ENCODE data around the gene CHPF. TPM values are rescaled to one million over a fixed set of nuclear protein-coding genes. Genes with fewer than 3 reads are reported as not detected.
A peak's percentile ranks its signal among the peaks of the same experiment; 100 is the strongest.

CHPF gene
- total RNA-seq, 4 donors from 2014 or later: 44.4 to 67.8 (median 58.4) TPM

DNA sequence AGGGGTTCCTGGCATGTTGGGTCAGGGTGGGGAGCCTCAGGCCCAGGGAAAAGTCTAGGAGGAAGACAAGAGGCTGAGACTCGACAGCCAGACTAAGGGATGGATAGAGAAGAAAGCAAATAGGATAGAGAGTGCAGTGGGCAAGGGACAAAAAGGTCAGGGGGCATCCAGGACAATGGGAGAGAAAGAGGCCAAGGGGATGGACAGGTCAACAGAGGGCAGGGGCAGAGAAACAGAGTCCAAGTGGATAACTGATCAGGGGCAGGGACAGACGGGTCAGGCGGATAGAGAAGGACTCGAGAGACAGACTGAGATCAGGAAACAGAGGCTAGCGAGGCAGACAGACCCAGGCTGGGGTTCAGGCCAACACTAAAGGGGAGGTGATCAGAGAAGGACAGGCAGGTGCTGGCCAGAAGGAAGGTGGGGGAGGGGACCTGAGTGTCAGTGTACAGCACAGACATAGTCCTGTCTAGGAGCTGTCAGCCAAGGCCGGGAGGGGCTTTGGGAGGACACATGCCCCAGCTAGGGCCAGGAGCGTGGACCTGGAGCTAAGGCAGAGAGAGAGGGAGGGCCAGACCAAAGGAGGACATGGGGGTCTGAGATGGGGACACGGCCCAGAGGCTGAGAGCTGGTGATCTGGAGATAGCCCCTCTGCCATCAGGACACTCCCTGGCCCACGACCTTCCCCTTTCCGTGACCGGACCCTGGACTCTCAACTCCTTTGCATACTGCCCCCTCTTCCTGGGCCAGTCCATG, 17.1 kb downstream of the CHPF start:
- 71% methylated on average over 10 of the region's 11 CpGs for WGBS
- Histone ChIP-seq H3K9me3 (no peaks in the 10 kb centered on the region), H3K4me3 (no peak overlapping the region), H3K36me3 (no peaks in the 10 kb centered on the region), H3K4me1 (peaks cover 28 to 41% (median 35%) of the 10 kb centered on the region in 4 donors), H3K27me3 (peaks cover 0 to 60% (median 3%) of the 10 kb centered on the region in 4 donors), H3K27ac (replicated peaks in 1 of 4) (no peak overlapping the region)
- intact Hi-C loops (cut with DNase I): no loop called here
- DNase-seq (ENCODE audit: extremely low spot score): no peak
- no peak for TF ChIP-seq POLR2A (IDR thresholded peaks at IDR 0.05; ENCODE audit: low read depth)
- TF ChIP-seq POLR2AphosphoS5 (IDR thresholded peaks at IDR 0.05): no peak
- no peak for TF ChIP-seq EP300 (IDR thresholded peaks at IDR 0.05)
- TF ChIP-seq, protein P1, sequence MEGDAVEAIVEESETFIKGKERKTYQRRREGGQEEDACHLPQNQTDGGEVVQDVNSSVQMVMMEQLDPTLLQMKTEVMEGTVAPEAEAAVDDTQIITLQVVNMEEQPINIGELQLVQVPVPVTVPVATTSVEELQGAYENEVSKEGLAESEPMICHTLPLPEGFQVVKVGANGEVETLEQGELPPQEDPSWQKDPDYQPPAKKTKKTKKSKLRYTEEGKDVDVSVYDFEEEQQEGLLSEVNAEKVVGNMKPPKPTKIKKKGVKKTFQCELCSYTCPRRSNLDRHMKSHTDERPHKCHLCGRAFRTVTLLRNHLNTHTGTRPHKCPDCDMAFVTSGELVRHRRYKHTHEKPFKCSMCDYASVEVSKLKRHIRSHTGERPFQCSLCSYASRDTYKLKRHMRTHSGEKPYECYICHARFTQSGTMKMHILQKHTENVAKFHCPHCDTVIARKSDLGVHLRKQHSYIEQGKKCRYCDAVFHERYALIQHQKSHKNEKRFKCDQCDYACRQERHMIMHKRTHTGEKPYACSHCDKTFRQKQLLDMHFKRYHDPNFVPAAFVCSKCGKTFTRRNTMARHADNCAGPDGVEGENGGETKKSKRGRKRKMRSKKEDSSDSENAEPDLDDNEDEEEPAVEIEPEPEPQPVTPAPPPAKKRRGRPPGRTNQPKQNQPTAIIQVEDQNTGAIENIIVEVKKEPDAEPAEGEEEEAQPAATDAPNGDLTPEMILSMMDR (IDR thresholded peaks at IDR 0.05): no peak

DNA sequence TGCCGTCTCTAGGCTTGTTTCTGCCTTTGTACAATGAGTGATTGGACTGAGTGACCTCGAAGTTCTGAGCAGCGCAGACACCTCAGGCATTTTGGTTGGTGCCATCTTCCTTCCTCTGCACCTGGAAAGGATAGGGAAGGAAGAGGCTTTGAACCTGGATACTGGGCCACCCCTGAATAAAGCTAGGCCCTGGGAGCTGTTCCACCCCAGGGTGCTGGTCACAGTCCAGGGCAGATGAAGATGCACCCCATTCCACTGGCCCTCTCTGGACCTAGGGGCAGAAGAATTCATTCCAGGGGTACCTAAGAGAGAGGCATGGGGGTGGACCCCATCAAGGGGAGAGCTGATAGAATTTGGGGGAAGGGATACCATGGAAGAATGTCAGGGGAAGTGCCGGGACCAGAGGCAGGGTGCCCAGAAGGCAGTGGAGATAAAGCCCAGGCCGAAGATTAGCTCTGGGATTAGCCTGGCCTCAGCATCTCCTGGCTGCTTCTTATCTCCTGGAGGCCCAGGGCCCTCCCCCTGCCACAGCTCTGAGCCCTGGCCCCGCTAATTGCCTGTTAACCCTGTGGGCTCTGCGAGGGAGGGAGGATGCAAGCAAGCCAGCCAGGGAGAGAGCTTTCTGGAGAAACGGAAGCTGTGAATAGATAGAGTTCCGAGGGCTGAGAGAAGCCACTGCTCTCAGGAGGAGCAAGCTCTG, 17.9 kb downstream of the CHPF start:
- 66% methylated on average over 9 of the region's 9 CpGs for WGBS
- Histone ChIP-seq H3K27ac (replicated peaks in 1 of 4) (no peak overlapping the region), H3K9me3 (no peaks in the 10 kb centered on the region), H3K4me3 (no peak overlapping the region), H3K4me1 (peaks cover 33 to 49% (median 43%) of the 10 kb centered on the region in 4 donors), H3K27me3 (peaks cover 0 to 64% (median 3%) of the 10 kb centered on the region in 4 donors), H3K36me3 (no peaks in the 10 kb centered on the region)
- DNase-seq (ENCODE audit: extremely low spot score): no peak
- TF ChIP-seq EP300 (IDR thresholded peaks at IDR 0.05) (no peak), POLR2AphosphoS5 (IDR thresholded peaks at IDR 0.05) (no peak), POLR2A (IDR thresholded peaks at IDR 0.05; ENCODE audit: low read depth) (no peak)
- TF ChIP-seq, protein P1 (IDR thresholded peaks at IDR 0.05): no peak
- intact Hi-C loops (cut with DNase I): no loop called here

DNA sequence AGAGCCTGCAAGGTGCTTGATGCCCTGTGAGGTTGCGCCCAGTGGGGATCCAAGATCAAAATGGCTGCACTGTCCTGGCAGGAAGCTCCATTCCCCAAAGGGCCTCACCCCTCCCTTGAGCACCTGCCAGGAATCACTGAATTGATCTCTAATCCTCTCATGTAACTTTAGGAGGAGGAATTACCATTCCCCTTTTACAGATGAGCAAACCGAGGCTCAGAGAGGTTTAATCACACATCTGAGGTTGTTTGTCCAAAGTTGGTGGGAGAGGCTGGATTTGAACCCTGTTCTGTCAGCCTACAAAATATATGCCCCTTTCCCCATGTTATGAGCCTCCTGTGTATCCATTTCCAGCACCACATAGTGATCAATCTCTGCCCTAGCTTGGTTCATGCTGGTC, 18.8 kb downstream of the CHPF start:
- 95% methylated on average over 2 of the region's 2 CpGs for WGBS
- peaks cover 0 to 69% (median 3%) of the 10 kb centered on the region in 4 donors for H3K27me3 ChIP-seq
- no peak for TF ChIP-seq POLR2AphosphoS5 (IDR thresholded peaks at IDR 0.05)
- no peak for TF ChIP-seq POLR2A (IDR thresholded peaks at IDR 0.05; ENCODE audit: low read depth)
- TF ChIP-seq, protein P1 (IDR thresholded peaks at IDR 0.05): no peak
- no peak for TF ChIP-seq EP300 (IDR thresholded peaks at IDR 0.05)
- H3K9me3 ChIP-seq: no peaks in the 10 kb centered on the region
- peaks cover 28 to 44% (median 37%) of the 10 kb centered on the region in 4 donors for H3K4me1 ChIP-seq
- intact Hi-C loops (cut with DNase I): no loop called here
- H3K36me3 ChIP-seq: no peaks in the 10 kb centered on the region
- no peak overlapping the region for H3K27ac ChIP-seq (replicated peaks in 1 of 4)
- H3K4me3 ChIP-seq: no peak overlapping the region
- no peak for DNase-seq (ENCODE audit: extremely low spot score)

DNA sequence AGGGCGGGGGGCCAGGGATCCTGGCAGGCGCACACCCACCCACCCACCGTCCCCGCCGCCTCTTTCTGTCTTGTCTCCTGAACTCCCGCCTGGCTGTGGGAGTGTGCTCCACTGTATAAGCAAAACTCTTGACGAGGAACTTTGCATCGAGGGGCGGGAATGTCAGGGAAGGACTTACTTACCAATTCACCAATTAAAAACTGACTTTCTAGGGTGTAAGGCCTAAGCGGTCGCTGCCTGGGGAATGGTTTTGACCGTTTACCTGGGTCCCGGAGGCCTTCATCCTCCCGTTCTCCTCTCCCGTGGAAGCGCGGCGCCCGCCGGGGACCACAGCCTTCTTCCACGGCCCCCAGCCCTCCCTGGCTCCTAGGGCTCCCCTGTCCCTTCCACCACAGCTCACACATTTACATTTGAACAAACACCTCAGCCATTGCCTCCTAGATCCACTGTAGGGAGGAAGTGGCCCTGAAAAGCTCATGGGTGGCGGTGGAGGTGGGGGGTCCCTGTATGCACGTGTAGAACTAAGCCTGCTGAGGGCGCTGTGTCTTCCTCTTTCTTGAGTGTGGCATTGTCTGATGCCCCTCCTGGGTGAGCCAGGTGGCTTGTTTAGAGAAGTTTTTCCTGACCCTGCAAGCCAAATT, 20.5 kb downstream of the CHPF start:
- no peak for DNase-seq (ENCODE audit: extremely low spot score)
- TF ChIP-seq EP300 (IDR thresholded peaks at IDR 0.05) (no peak), POLR2A (IDR thresholded peaks at IDR 0.05; ENCODE audit: low read depth) (no peak), POLR2AphosphoS5 (IDR thresholded peaks at IDR 0.05) (peak in 1 of 2 donors; percentile 50)
- TF ChIP-seq, protein P1 (IDR thresholded peaks at IDR 0.05): no peak
- peak overlapping the region; percentile 48 to 57 (median 52) for H3K4me3 ChIP-seq
- H3K9me3 ChIP-seq: no peaks in the 10 kb centered on the region
- 29% methylated on average over 23 of the region's 24 CpGs for WGBS
- H3K36me3 ChIP-seq: no peaks in the 10 kb centered on the region
- peaks cover 27 to 40% (median 33%) of the 10 kb centered on the region in 4 donors for H3K4me1 ChIP-seq
- intact Hi-C loops (cut with DNase I): no loop called here
- H3K27me3 ChIP-seq: peaks cover 0 to 63% (median 3%) of the 10 kb centered on the region in 4 donors
- peak overlapping the region; percentile 81 to 89 (median 87) for H3K27ac ChIP-seq (replicated peaks in 1 of 4)
